ENCODE data around the gene BEST1.
"Not testable (repeated sequence)": the region's sequence is repeated elsewhere in the genome, so short reads cannot be mapped to it uniquely, and the experiment has no call there.

The BEST1 gene

GRCh38 chr11:61963016-61963281, 12.8 kb downstream of the BEST1 start:
- H3K27ac ChIP-seq (ENCODE audit: low read depth in 2 of 2, low read length in 2 of 2) = peak overlapping the region; percentile 77 to 97
- H3K9ac ChIP-seq (ENCODE audit: low read depth in 1 of 2, low read length in 2 of 2) = no peak overlapping the region
- H3K27me3 ChIP-seq (ENCODE audit: control insufficient read depth in 2 of 2, insufficient read depth in 2 of 2, low read length in 2 of 2) = no peaks in the 10 kb centered on the region
- H3K4me3 ChIP-seq (ENCODE audit: low read length in 2 of 2) = peak overlapping the region in 1 of 2 donors; percentile 9
- H3K9me3 ChIP-seq (ENCODE audit: control insufficient read depth in 2 of 2, low read length in 2 of 2) = no peaks in the 10 kb centered on the region
- peaks cover 31 to 39% of the 10 kb centered on the region in 2 donors for H3K36me3 ChIP-seq (ENCODE audit: control insufficient read depth in 2 of 2, insufficient read depth in 2 of 2, low read length in 2 of 2)
- peaks cover 25 to 27% of the 10 kb centered on the region in 2 donors for H3K4me1 ChIP-seq (ENCODE audit: control insufficient read depth in 2 of 2, insufficient read depth in 2 of 2, low read length in 2 of 2)

GRCh38 chr11:61963282-61964057, 13.3 kb downstream of the BEST1 start:
- Histone ChIP-seq H3K36me3 (ENCODE audit: control insufficient read depth in 2 of 2, insufficient read depth in 2 of 2, low read length in 2 of 2) (peaks cover 28 to 39% of the 10 kb centered on the region in 2 donors), H3K27ac (ENCODE audit: low read depth in 2 of 2, low read length in 2 of 2) (peak overlapping the region; percentile 77 to 97), H3K9me3 (ENCODE audit: control insufficient read depth in 2 of 2, low read length in 2 of 2) (no peaks in the 10 kb centered on the region), H3K9ac (ENCODE audit: low read depth in 1 of 2, low read length in 2 of 2) (peak overlapping the region; percentile 3 to 23), H3K27me3 (ENCODE audit: control insufficient read depth in 2 of 2, insufficient read depth in 2 of 2, low read length in 2 of 2) (no peaks in the 10 kb centered on the region), H3K4me1 (ENCODE audit: control insufficient read depth in 2 of 2, insufficient read depth in 2 of 2, low read length in 2 of 2) (peaks cover 27 to 28% of the 10 kb centered on the region in 2 donors), H3K4me3 (ENCODE audit: low read length in 2 of 2) (peak overlapping the region in 1 of 2 donors; percentile 100)

GRCh38 chr11:61964058-61964665, 14.0 kb downstream of the BEST1 start:
- H3K4me1 ChIP-seq (ENCODE audit: control insufficient read depth in 2 of 2, insufficient read depth in 2 of 2, low read length in 2 of 2) = peaks cover 32 to 35% of the 10 kb centered on the region in 2 donors
- no peaks in the 10 kb centered on the region for H3K27me3 ChIP-seq (ENCODE audit: control insufficient read depth in 2 of 2, insufficient read depth in 2 of 2, low read length in 2 of 2)
- H3K4me3 ChIP-seq (ENCODE audit: low read length in 2 of 2) = peak overlapping the region; percentile 3 to 100
- H3K36me3 ChIP-seq (ENCODE audit: control insufficient read depth in 2 of 2, insufficient read depth in 2 of 2, low read length in 2 of 2) = peaks cover 28 to 39% of the 10 kb centered on the region in 2 donors
- no peaks in the 10 kb centered on the region for H3K9me3 ChIP-seq (ENCODE audit: control insufficient read depth in 2 of 2, low read length in 2 of 2)
- H3K27ac ChIP-seq (ENCODE audit: low read depth in 2 of 2, low read length in 2 of 2) = peak overlapping the region; percentile 77 to 97
- peak overlapping the region; percentile 3 to 23 for H3K9ac ChIP-seq (ENCODE audit: low read depth in 1 of 2, low read length in 2 of 2)

GRCh38 chr11:61964666-61965271, 14.6 kb downstream of the BEST1 start:
- H3K4me1 ChIP-seq (ENCODE audit: control insufficient read depth in 2 of 2, insufficient read depth in 2 of 2, low read length in 2 of 2) = peaks cover 32 to 35% of the 10 kb centered on the region in 2 donors
- H3K27me3 ChIP-seq (ENCODE audit: control insufficient read depth in 2 of 2, insufficient read depth in 2 of 2, low read length in 2 of 2); H3K9me3 ChIP-seq (ENCODE audit: control insufficient read depth in 2 of 2, low read length in 2 of 2): not testable (repeated sequence)
- peak overlapping the region; percentile 90 to 100 for H3K4me3 ChIP-seq (ENCODE audit: low read length in 2 of 2)
- H3K36me3 ChIP-seq (ENCODE audit: control insufficient read depth in 2 of 2, insufficient read depth in 2 of 2, low read length in 2 of 2) = peaks cover 28 to 39% of the 10 kb centered on the region in 2 donors
- peak overlapping the region; percentile 64 to 97 for H3K9ac ChIP-seq (ENCODE audit: low read depth in 1 of 2, low read length in 2 of 2)
- peak overlapping the region; percentile 97 to 100 for H3K27ac ChIP-seq (ENCODE audit: low read depth in 2 of 2, low read length in 2 of 2)

- H3K27ac ChIP-seq (ENCODE audit: low read depth in 2 of 2, low read length in 2 of 2) = peak overlapping the region; percentile 97 to 100
- H3K4me1 ChIP-seq (ENCODE audit: control insufficient read depth in 2 of 2, insufficient read depth in 2 of 2, low read length in 2 of 2) = peaks cover 42 to 50% of the 10 kb centered on the region in 2 donors
- peak overlapping the region; percentile 97 to 98 for H3K9ac ChIP-seq (ENCODE audit: low read depth in 1 of 2, low read length in 2 of 2)
- H3K9me3 ChIP-seq (ENCODE audit: control insufficient read depth in 2 of 2, low read length in 2 of 2) = no peaks in the 10 kb centered on the region
- peaks cover 28 to 37% of the 10 kb centered on the region in 2 donors for H3K36me3 ChIP-seq (ENCODE audit: control insufficient read depth in 2 of 2, insufficient read depth in 2 of 2, low read length in 2 of 2)
- H3K27me3 ChIP-seq (ENCODE audit: control insufficient read depth in 2 of 2, insufficient read depth in 2 of 2, low read length in 2 of 2) = no peaks in the 10 kb centered on the region
- peak overlapping the region; percentile 90 to 100 for H3K4me3 ChIP-seq (ENCODE audit: low read length in 2 of 2)
Measured at GRCh38 chr11:61966734-61967115, 16.6 kb downstream of the BEST1 start.

GRCh38 chr11:61967116-61967923, 17.2 kb downstream of the BEST1 start, which contains the start of gene FTH1:
Gene FTH1 (minus strand): TSS chr11:61967634. CDS start chr11:61967425, 209 bp downstream.
- Histone ChIP-seq H3K27me3 (ENCODE audit: control insufficient read depth in 2 of 2, insufficient read depth in 2 of 2, low read length in 2 of 2) (no peaks in the 10 kb centered on the region), H3K9ac (ENCODE audit: low read depth in 1 of 2, low read length in 2 of 2) (peak within 1 kb of the TSS; percentile 97 to 98), H3K4me1 (ENCODE audit: control insufficient read depth in 2 of 2, insufficient read depth in 2 of 2, low read length in 2 of 2) (peaks cover 45 to 56% of the 10 kb centered on the region in 2 donors), H3K27ac (ENCODE audit: low read depth in 2 of 2, low read length in 2 of 2) (peak within 1 kb of the TSS; percentile 97 to 100), H3K36me3 (ENCODE audit: control insufficient read depth in 2 of 2, insufficient read depth in 2 of 2, low read length in 2 of 2) (peaks cover 28 to 37% of the 10 kb centered on the region in 2 donors), H3K4me3 (ENCODE audit: low read length in 2 of 2) (peak within 1 kb of the TSS; percentile 90 to 100), H3K9me3 (ENCODE audit: control insufficient read depth in 2 of 2, low read length in 2 of 2) (no peaks in the 10 kb centered on the region)

- Histone ChIP-seq H3K9me3 (ENCODE audit: control insufficient read depth in 2 of 2, low read length in 2 of 2) (no peaks in the 10 kb centered on the region), H3K36me3 (ENCODE audit: control insufficient read depth in 2 of 2, insufficient read depth in 2 of 2, low read length in 2 of 2) (peaks cover 24 to 31% of the 10 kb centered on the region in 2 donors), H3K4me1 (ENCODE audit: control insufficient read depth in 2 of 2, insufficient read depth in 2 of 2, low read length in 2 of 2) (peaks cover 45 to 59% of the 10 kb centered on the region in 2 donors), H3K27me3 (ENCODE audit: control insufficient read depth in 2 of 2, insufficient read depth in 2 of 2, low read length in 2 of 2) (no peaks in the 10 kb centered on the region), H3K27ac (ENCODE audit: low read depth in 2 of 2, low read length in 2 of 2) (peak overlapping the region; percentile 97 to 100), H3K9ac (ENCODE audit: low read depth in 1 of 2, low read length in 2 of 2) (peak overlapping the region; percentile 97 to 98), H3K4me3 (ENCODE audit: low read length in 2 of 2) (peak overlapping the region; percentile 86 to 100)
Measured at GRCh38 chr11:61967924-61968757, 18.0 kb downstream of the BEST1 start.

GRCh38 chr11:61968758-61969390, 18.7 kb downstream of the BEST1 start:
- Histone ChIP-seq H3K4me1 (ENCODE audit: control insufficient read depth in 2 of 2, insufficient read depth in 2 of 2, low read length in 2 of 2) (peaks cover 46 to 61% of the 10 kb centered on the region in 2 donors), H3K27ac (ENCODE audit: low read depth in 2 of 2, low read length in 2 of 2) (peak overlapping the region; percentile 97 to 100), H3K9me3 (ENCODE audit: control insufficient read depth in 2 of 2, low read length in 2 of 2) (no peaks in the 10 kb centered on the region), H3K9ac (ENCODE audit: low read depth in 1 of 2, low read length in 2 of 2) (peak overlapping the region; percentile 97 to 98), H3K36me3 (ENCODE audit: control insufficient read depth in 2 of 2, insufficient read depth in 2 of 2, low read length in 2 of 2) (peaks cover 17 to 25% of the 10 kb centered on the region in 2 donors), H3K27me3 (ENCODE audit: control insufficient read depth in 2 of 2, insufficient read depth in 2 of 2, low read length in 2 of 2) (no peaks in the 10 kb centered on the region), H3K4me3 (ENCODE audit: low read length in 2 of 2) (peak overlapping the region; percentile 86 to 100)

GRCh38 chr11:61969391-61969758, 19.2 kb downstream of the BEST1 start:
- Histone ChIP-seq H3K27me3 (ENCODE audit: control insufficient read depth in 2 of 2, insufficient read depth in 2 of 2, low read length in 2 of 2) (no peaks in the 10 kb centered on the region), H3K4me1 (ENCODE audit: control insufficient read depth in 2 of 2, insufficient read depth in 2 of 2, low read length in 2 of 2) (peaks cover 42 to 58% of the 10 kb centered on the region in 2 donors), H3K9me3 (ENCODE audit: control insufficient read depth in 2 of 2, low read length in 2 of 2) (no peaks in the 10 kb centered on the region), H3K36me3 (ENCODE audit: control insufficient read depth in 2 of 2, insufficient read depth in 2 of 2, low read length in 2 of 2) (peaks cover 12 to 20% of the 10 kb centered on the region in 2 donors), H3K9ac (ENCODE audit: low read depth in 1 of 2, low read length in 2 of 2) (no peak overlapping the region), H3K4me3 (ENCODE audit: low read length in 2 of 2) (no peak overlapping the region), H3K27ac (ENCODE audit: low read depth in 2 of 2, low read length in 2 of 2) (peak overlapping the region; percentile 13 to 100)

Measured in mucosa of rectum (tissue), 2 donors.